GM18861 (cell line): ENCODE results near the gene UBE2G2.
A peak's percentile ranks its signal among the peaks of the same experiment; 100 is the strongest.

Source experiments
- ATAC-seq: cut with Tn5 transposase; IDR thresholded peaks from one replicate; pipeline ENCODE4 v1.9.1; 2021; ENCODE audit not compliant: unreplicated experiment

UBE2G2 gene

DNA sequence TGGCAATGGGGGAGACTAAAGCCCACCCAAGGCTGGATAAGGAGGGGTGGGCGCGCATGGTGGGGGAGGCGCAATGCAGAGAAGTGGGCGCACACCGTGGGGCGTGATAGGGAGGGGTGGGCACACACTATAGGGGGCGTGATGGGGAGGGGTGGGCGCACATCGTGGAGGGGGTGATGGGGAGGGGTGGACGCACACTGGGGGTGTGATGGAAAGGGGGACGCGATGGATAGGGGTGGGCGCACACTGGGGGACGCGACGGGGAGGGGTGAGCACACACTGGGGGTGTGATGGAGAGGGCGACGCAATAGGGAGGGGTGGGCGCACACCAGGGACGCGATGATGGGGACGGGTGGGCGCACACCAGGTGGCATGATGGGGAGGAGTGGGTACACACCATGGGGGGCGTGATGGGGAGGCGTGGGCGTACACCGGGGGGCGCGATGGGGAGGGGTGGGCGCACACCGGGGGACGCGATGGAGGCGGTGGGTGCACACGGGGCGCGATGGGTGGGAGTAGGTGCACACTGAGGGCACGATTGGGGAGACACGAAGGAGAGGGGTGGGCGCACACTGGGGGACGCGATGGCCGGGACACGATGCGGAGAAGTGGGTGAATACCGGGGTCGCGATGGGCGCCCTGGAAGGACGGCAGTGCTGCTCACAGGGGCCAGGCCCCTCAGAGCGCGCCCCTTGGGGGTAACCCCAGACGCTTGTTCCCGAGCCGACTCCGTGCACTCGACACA is 15.3 kb upstream of the UBE2G2 start:
- peak; percentile 2 for ATAC-seq

DNA sequence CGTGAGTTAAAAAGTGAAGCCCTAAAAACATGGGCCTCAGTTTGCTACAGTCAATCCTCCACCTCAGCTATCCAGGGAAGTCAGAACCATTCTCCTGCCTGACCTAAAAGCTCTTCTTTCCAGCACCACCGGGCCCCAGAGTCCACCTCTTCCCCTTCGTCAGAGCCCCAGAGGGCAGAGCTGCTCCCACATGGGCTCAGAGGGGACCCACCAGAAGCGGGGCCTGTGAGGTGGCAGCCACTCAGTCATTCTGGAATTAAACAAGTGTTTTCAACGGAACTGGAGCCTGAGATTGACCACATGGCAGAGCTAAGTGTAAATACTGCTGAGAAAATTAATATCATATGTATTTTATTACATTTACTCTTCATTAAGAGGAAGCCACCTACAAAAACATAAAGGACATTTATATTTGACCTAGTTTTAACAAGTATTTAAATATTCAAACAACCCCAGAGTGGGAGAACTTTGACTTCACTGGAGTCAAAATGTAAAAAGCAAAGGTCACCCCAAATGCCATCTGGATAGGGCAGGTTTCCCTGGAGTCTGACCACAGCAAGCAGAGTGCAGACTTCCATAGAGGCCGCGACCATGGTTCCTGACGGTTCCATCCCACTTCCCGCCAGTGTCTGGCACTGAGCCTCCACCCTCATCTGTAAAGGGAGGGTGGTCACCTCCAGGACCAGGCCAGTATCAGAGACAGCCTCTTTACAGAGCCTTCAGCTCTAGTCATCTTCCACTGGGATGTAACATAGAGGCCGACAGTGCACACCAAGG is 14.4 kb upstream of the UBE2G2 start:
- ATAC-seq, result no peak

DNA sequence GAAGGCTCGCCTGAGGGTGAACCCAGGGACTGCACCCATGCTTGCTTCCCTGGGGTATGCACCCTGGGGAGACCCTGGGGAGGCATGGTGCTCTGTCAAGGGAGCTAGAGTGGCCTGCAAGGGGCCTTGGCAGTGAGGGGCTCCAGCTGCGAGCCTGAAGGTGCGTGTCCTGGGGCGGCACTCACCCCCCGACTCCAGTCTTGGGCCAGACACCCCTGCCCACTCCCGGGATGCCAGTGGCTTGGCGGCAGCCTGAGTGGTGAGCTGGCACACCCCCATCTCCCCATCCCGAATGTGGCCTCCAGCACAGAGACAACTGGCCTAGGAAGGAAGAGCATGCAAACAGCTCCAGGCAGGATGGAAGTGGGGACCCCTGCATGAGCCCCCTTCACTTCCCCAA is 13.6 kb upstream of the UBE2G2 start:
- no peak for ATAC-seq

DNA sequence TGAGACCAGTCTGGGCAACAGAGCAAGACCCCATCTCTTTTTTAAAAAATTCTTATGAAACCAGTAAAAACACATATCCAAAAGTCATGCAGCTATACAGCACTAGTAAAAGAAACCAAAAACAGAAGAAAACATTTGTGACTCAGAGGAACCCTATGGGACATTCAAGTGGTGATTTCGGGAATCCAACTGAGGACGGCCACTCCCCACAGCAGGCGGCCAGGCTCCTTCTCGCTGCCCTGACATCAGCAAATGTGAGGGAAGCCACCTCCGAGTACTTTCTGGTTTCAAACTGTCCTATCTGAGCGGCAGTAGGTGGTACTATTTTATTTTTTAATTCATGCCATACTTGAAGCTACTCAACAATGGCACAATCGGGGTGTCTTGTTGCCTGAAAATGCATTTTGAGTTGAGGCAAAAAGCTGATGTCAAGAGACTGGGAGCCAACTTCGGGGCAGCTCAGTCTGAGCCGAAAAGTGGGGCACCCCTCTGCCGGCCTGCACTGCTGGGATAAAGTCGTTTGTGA is 12.9 kb upstream of the UBE2G2 start:
- ATAC-seq, result no peak

DNA sequence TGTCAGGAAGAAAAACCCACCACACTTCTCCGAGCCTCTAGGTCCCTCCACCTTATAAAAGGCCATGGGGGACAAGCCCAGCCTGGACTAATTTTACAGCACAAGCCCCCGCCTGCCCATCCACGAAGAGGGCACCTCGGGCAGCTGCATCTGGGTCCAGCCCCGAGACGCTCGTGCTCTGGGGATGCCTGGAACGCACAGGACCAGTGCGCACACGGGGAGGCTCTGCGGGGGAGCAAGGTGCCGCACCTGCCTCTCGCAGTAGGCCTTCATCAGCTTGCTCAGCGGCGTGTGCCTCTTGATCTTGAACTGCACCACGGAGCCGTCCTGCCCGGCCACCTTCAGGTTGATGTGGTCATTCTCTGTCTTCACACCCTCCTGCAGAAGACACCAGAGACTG is 12.1 kb upstream of the UBE2G2 start:
- ATAC-seq, result no peak

DNA sequence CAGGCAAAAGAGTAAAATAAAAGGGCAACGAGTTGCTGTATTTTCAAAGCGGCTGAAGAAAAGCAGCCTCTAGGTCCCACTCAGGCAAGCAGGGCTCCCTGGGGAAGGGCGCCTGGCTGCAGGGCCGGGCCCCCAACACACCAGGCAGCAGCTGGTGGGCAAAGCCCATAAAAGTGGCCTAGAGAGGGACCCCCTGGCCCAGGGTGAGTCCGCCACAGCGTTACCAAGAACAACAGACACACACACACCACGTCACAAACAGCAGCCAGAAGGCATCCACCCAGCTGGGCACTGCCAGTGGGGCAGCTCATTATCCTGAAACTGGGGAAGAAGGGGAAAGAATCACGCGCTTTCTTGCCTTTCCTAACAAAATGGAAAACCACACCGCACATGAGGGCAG is 11.5 kb upstream of the UBE2G2 start:
- ATAC-seq, result no peak

DNA sequence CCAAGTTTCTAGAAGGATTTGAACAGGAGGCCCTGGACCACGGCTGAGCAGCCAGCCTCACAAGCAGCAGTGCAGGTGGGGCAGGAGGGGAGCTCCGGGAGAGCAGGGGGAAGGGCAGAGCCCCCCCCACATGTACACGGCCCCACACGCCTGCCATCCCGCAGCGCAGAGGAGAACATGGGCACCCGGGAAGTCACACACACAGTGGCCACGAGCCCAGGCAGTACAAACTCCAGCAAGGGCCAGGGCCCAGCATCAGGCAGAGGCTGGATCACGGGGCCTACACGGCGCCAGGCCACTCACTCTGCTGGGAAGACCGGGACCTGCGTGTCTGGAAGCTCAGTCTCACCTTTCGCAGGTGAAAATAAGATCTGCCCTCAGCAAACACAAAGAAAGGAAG is 11.0 kb upstream of the UBE2G2 start:
- ATAC-seq, result no peak

DNA sequence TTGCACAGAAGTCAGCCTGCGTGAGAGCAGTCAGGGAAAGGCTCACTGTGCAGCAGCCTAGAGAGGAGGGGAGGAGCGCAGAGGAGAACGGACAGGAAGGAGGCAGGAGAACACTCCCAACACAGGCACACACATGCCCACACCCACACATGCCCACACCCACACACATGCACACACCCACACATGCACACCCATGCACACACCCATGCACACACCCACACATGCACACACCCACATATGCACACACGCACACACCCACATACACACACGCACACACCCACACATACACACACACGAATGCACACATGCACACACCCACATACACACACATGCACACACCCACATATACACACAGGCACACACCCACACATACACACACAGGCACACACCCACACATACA is 9.2 kb upstream of the UBE2G2 start:
- ATAC-seq, result no peak

DNA sequence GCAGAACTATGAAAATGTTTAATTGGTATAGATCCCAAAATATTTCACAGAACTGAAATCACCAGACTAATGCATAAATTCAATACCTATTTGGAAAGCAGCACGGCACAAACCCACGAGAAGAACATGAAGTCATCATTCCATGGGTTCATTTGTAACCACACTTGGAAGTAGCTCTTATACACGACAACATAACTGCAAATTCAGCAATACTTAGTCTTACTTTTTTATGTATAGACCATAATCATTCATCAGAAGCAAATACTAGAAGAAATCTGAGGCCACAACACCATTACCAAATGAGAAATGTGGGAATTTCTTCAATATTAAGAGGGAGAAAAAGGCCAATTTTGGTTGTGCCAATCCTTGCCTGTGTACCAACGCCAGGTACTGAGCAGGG is 4.2 kb upstream of the UBE2G2 start:
- no peak for ATAC-seq

DNA sequence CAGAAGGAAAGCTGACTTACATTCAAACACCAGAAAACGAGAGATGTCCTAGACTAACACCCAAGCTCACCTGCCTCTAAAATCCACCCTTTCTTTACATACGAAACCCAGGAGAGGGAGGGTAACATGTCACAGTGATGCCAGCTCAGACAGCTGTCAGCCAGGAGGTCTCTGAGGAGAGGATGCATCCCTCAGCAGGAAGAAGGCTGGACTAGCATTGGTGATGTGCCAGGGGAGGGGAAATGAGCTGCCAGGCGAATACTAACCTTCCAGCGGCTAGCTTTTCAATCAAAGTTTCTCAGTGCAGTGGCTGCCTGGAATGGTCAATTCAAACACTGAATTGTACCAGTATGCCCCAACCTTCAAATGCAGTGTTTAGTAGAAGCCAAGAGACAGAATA is 3.6 kb upstream of the UBE2G2 start:
- ATAC-seq, result no peak

DNA sequence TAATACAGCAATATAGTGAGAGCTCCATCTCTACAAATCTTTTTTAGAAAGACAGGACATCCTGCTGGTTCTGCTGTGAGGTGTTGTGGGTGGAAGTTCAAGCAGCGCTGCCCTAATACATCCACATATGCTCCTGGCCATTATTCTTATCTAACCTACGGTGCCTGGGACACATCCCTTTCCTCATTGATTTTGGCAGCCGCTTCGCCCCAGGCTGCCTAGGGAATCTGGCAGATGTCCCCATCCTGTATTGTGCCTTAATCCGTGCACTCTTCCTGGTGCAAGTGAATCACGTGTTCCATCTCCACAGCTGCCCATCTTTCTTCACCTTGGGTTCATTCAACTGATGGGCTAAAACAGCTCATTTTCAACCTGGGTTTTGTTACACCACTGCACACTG is 3.1 kb upstream of the UBE2G2 start:
- ATAC-seq, result no peak

DNA sequence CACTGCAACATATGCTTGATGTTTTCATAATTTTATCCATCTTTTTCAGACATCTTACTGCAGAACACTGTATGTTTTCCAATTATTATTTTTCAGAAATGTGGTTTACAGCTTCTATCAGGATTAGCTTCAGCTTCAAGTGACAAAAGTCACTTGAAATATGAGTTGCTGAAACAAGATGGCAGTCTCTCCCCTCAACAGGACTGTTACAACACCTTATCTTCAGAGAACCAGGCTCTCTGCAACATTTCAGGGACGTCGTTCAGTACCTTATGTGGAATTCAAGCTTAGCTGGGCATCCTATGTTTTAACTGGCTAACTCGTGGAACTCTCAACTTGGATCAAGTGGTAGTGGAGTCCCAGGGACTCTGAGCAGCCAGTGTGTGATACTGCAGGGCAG is 2.0 kb upstream of the UBE2G2 start:
- ATAC-seq, result no peak

DNA sequence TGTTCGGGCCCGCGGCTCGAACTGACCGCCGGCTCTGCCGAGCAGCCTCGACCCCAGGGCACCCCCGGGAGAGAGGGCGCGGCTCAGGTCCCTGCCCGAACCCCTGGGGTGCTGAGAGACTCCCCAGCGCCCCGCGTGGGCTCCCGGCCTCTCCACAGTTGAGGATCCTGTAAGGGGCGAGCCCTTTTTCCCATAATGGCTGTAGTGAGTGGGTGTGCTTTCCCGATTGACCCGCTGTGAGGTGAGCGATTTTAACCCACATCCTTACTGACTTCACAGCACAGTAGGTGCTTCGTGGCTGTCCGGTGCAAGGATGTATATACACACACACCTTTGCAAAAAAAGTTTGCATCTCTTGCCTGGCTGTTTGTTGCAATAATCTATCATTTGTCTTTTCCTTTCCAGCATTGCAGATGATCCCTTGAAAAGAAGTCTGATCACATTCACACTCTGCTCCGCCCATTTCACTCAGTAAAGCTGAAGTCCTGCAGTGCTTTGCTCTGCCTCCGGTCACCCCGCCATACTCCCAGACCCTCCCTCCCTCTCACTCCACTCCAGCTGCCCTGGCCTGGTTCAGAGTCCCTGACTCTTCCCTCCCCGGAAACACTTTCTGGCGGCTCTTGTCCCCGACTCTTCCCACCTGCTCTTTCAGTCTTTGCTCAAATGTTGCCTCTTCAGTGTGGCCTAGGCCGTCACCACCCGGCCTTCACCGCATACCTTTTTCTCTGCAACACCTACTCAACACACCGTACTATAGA is 955 bp upstream of the UBE2G2 start:
- no peak for ATAC-seq

DNA sequence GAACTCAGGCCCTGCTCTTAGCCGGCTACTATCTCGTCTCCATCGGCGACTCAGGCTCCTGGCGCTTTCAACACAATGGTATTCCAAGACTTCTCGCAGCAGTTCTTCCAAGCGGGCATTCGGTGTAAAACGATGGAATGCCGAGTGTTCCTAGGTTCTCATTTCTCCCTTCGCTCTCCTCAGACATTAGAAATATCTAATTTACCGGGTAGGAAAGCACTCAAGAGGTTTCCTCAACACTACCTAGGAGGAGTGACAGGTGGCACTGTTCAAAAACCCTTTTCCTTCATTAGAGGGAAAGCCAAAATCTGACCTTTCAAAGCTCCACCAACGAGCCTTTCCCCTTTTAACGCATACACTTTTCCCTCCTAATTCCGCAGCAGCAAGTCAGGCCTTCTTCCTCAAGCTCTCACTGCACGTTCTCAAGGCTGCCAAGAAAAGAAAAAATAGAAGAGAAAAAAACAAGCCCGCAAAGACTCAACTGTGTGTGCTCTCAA is 601 bp downstream of the UBE2G2 start:
- no peak for ATAC-seq

DNA sequence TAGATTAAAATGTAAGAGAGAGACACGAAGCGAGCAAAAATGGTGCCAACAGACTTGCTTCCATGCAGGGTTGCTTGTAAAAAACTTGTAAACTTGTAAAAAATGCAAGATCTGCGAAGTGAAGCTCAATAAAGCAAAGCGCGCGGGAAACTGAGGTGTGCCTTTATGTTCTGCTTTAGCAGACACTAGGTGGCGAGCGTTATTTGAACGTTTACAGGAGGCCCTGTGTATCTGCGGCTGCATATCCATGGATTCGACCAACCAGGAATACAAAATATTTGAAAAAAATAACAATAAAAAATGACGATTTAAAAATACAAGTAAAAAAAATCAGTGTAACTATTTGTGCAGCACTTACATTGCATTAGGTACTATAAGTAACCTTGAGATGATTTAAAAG is 1.5 kb downstream of the UBE2G2 start:
- ATAC-seq, result no peak

DNA sequence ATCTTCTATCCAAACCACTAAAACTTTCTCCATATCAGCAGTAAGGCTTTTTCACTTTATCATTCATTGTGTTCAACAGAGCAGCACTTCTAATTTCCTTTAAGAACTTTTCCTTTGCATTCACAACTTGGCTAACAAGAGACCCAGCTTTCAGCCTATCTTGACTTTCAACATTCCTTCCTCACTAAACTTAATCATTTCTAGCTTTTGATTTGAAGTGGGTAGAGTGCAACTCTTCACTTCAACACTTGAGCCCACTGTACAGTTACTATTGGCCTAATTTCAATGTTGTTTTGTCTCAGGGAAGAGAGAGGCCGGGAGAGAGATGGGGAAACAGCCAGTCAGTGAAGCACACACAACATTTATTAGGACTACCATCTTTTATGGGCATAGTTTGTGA is 2.0 kb downstream of the UBE2G2 start:
- no peak for ATAC-seq

DNA sequence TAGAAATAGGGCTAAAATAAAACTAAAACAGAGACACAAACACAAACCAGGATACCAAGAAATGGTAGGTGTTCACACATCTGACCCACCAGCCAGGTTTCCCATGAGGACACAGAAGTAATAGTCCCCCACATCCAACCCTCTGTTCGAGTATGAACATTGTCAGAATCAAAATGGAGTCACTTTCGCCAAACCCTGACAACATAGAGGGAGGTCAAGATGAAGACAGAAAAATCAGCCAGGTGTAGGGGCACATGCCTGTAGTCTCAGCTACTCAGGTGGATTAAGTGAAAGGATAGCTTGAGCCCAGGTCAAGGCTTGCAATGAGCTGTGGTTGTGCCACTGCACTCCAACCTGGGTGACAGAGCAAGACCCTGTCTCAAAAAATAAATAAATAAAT is 3.8 kb downstream of the UBE2G2 start:
- ATAC-seq, result no peak

DNA sequence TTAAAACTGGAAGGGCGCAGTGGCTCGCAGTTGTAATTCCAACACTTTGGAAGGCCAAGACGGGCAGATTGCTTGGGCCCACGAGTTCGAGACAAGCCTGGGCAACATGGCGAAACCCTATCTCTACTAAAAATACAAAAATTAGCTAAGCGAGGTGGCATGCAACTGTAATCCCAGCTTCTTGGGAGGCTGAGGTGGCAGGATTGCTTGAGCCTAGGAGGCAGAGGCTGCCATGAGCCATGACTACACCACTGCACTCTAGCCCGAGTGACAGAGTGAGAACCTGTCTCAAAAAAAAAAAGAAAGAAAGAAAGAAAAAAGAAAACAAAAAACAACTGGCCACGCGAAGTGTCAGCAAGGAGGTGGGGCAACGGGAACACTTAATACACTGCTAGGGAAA is 6.3 kb downstream of the UBE2G2 start:
- ATAC-seq, result no peak

DNA sequence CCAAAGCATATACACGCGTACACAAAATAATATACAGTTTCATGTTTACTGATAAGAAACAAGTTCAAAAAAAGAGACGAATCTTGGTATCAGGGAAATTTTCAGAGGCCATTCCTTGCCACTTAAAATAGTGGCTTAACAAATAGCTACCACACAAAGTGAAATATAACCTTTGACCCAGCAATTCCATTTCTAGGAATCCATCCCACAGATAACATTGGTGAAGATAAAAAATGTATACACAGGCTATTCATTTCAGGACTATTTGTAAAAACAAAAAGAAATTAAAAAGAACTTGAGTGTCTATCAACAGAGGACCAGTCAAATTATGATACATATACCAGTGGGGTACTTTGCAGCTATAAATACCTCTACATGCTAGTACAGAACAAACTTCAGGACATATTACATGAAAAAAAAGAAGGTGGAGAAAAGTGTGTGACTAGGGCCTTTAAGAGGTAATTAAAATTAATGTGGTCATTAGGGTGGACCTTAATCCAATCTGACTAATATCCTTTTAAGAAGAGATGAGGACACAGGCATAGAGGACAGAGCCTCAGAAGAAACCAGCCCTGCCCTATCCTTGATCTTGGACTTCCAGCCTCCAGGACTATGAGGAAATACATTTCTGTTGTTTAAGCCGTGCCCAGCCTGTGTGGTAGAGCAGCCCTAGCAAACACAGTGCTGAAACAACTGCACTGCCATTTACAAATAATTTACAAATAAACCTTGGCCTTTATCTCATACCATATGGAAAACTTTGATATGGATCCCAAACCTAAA is 7.8 kb downstream of the UBE2G2 start:
- ATAC-seq, result no peak

DNA sequence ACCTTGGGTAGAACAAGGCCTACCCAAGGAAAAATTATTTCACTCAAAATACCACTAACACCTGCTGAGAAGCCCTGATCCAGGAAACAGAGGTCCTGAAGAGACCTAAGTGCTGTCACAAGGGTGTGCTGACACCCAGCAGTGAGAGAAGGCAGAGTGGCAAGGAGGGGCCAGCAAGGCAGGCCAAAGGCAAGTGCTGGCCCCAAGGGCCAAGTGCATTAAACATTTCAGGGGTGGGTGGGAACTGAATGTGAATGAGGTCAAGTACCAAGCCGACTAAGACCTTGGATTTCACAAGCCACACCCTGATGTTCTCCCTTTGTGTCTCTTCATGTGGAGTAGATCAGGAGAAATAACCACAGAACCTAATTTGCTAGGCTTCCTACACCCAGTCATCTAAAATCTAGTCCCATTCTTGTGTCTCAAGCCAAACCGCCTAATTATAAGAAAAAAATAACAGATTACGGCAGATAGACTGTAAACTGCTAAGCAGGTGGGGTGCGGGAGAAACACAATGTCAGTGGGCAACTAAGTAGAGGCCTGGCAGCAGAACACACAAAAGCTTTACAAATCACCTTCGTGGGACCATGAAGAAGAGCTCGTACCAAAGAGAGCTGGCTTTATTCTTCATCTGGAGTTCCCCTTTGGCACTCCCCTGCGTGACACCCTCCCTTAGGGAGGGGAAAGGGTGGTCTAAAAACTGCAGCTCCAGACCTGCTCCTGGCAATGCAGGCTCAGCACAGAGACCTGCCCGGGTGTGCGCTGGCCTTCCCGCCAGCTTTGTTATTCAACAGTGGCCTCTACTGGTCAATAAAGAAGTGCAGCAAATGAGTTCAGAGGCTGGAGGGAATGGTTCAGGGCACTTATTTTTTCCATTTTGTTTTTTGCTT is 8.7 kb downstream of the UBE2G2 start:
- peak; percentile 62 for ATAC-seq
